OCI-M1 (cell line): ENCODE measurements around the gene TOX3.

Experiments used
- DNase-seq: peaks from one replicate; lab custom pipeline; 2025; lab: John Stamatoyannopoulos, UW

TOX3 gene

DNA sequence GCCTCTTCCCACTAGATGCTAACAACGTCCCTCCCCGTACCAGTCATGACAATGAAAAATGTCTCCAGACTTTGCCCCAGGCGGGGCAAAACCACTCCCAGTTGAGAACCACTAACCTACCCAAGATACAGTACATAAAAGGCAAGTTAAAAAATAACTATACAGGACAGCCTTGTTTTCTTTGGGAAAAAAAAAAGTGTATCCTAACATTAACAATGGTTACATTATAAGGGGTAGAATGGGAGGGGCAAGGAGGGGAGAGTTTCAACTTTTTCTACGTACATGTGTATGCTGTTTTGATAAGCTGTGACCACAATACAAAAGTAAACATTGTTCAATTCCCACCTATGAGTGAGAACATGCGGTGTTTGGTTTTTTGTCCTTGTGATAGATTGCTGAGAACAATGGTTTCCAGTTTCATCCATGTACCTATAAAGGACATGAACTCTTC lies 94.9 kb downstream of the TOX3 start:
- DNase-seq: no peak

DNA sequence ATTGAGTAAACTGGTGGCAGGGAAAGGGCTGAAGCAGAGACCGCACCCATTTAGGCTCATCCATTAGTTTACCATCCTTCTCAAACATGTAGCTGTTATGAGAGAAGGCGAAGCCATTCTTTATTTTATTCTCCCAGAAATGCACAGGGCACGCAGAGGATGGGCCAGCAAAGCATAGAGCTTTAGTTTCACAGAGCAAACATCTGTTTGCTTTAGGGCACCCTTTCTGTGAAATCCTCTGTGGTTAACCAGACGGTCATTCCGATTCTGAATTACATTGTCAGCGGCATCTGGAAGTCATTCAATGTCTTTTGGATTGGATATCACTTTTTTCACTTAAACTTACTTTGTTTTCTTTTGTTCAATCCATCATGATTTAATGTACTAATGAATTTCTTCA lies 96.0 kb downstream of the TOX3 start:
- no peak for DNase-seq

DNA sequence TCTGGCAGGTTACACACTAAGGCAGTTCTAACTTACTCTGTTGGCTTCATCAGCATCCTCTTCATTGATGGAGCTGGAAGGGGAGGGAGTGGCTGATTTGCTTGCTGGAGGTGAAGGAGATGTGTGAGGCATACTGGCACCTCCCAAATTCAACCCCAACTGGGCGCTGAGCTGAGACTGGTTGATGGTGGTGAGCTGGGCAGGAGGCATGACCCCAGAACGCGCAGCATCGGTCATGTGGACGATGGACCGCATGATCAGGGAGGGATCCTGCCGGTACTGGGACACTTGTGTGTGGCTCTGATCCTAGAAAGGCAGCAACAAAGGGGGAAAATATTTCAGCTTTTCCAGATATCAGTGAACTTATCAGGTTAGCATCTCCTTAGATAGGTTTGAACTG lies 96.7 kb downstream of the TOX3 start:
- DNase-seq: no peak

DNA sequence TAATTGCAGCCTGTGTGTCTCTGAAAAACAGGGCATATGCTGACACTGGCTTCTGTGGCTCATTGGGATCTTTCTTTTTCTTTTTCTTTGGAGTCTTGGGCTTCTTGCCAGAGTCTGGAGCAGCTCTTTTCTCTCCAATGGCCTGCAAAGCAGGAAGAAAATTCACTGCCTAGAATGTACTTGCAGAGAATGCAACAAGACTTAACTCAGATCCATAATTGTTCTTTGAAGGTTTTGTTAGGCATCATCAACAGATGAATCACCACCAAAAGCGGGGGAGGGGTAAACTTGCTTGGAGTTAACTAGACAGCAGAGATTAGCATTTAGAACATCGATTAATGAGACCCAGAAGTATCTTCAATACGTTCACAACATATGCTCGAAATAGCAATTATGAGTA lies 100.9 kb downstream of the TOX3 start:
- DNase-seq: no peak

DNA sequence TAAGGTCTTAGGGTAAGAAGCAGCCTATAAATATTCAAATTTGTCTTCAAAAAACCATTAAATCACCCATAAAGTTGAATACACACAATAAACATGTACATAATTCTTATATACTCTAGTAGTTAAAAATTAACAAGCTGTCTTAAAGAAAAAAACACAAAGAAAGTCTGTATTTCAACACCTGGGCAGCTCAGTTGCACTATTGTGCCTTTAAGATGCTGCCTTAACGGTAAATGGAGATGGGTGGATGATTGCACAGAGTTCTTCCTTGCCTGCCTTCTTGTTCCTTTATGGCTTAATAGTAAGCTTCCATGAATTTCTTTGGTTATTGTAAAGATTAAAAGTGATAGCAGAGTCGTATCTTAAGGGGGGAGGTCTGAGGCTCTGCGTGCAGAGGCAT lies 105.1 kb downstream of the TOX3 start:
- DNase-seq: no peak

DNA sequence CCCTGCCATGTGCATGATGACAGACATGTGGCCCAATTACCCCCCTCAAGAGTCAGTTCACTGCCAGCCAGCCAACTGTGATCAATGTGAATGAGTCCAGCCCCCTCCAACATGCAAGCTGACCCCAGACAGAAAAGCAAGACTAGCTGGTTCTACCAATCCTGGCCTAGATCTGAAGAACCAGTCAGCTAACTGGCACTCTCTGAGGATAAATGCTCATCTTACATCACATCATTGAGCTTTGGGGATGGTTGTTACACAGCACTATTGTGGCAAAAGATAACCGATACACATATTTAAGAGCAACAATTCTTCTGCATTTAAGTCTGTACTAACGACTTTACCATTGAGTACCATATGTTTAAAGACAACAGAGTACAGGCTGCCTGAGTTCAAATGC lies 106.7 kb downstream of the TOX3 start:
- no peak for DNase-seq

DNA sequence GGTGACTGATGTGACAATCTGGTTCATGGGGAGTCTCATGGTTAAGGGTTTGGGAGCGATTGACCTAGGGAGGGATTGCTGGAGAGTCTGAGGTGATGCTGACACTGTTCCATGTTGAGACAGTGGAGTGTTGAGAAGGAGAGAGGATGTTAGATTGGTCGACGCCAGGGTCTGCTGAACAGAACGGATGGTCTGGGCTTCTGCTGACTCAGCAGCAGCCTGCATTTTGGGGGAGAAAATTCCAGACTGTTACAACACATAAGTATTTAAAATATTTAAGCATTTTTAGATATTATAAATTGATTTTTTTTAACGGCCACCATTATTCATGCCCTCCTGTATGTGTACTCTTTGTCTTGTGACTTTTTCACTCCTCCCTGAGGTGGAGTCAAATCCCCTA lies 107.2 kb downstream of the TOX3 start:
- no peak for DNase-seq

DNA sequence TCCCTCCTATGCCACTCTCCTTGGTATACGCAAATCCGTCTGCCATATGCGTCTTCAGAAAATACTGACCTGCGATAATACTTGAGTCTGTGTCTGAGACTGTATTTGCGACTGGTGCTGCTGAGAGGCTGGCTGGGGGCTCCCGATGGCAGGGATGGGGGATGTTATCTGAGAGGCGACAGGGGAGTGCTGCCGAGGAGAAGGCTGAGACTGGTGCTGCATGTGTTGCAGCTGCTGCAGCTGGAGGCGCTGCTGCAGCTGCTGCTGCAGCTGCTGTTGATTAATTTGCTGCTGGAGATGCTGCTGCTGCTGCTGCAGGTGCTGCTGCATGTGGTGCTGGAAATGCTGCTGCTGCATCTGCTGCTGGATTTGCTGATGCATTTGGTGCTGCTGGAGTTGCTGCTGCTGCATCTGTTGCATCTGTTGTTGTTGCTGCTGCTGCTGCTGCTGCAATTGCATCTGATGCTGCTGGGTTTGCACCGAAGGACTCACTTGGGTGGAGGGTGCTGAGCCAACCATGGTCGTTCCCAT lies 107.7 kb downstream of the TOX3 start:
- no peak for DNase-seq

DNA sequence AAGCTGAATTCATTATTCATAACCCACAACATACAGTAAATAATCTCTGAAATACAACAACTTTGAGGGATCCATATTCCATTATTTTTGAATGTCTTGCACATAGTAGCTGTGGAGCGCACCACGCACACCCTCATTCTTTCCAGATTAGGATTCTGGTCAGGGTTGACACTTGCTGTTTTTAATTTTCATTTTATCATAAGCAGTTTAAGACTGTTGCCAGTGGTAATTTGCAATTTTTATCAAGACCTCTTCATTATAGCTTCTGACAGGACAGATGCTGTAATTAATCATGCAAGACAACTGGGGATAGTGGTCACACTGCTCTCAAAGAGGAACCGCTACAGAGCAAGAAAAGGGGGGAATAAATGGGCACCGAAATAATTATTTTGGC lies 109.7 kb downstream of the TOX3 start:
- no peak for DNase-seq

DNA sequence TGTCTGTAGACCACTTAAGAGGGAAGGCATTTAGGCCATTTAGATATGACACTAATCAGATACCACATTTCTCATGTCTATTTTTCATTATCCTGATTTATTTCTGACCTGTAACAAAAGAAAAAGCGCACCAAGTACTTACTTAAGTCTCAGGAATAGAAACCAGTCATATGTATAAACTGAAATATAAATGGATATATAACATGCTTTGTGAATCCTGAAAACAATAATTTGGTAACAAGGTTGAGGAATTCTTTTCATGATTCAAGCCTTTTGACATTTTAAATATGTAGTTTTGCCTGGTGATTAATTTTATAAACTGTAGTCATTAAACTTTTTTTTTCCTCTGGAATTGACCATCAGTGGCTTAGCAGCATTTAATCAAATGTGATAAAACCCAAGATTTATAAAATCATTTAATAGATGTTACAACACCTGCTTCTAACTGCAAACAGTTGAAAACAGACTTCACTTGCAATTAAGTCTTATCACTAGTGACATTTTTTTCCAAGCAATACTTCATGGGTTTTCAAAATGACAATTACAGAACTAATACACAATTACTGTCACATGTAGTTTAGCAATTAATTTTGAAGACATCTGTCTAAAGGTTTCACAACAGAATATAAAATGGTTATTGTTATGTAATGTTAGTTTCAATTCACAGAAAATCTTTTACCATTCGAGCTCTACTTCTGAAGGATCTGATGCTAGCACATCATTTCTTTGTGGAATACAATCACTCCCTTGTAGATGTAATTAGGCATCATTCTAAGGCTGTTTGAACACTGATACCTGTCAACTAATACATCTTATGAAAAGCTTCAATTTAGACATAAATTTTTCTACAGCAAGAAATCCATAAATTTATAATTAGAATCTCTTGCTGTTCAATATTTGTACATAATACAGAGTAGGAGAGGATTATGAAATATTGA lies 110.3 kb downstream of the TOX3 start:
- DNase-seq: no peak

DNA sequence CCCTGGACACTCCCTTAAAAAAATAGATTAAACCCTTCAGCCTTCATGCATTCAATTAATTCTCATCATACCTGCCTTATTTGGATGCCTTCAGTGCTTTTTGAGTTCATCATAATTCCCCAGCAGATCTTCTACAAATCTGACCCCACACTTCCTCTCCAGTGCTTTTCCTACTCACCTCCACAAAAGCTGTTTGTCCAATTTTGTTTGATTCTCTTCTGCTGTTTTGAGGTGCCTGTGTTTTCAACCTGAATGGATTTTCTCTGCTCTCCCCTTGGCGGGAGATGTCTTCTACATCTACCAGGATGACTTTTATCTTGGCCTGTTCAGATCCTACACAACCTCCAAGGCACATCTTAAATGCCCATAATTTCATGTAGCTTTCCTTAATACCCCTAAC lies 112.7 kb downstream of the TOX3 start:
- DNase-seq: no peak

DNA sequence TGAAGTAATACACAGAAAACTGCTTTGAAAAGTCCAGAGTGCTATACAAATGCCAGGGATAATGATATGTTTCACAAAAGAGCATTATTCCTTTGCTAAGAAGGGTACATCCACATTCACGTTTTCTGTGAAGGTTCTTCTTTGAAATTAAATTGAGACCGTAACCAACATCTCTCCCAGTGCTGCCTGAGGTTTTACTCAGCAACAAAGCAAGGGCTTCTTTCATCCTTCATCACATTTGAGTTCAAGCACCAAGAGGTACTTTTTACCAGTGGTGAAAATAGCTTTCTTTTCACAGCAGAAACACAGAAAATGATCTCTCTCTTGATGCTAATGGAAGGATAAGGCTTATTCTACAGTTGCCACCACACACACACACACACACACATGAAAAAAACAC lies 113.3 kb downstream of the TOX3 start:
- DNase-seq: no peak

DNA sequence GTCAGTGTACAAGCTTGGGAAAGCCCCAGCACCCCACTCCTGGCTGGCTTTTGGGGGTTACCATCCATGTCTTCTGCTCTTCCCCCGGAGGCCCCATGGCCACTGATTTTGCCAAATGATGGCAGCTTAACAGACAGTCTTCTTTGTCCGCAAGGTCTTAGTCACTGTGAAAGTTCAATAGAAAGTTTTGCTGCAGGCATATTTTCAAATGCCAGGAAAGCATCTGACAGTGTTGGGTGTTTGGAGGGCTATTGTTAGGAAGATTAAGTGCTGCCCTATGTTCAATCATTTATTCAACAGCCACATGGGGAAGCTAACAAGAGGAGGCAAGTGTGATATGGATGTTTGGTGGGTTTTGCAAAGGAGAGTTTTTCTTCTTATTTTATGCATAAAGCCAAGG lies 122.4 kb downstream of the TOX3 start:
- DNase-seq: no peak

DNA sequence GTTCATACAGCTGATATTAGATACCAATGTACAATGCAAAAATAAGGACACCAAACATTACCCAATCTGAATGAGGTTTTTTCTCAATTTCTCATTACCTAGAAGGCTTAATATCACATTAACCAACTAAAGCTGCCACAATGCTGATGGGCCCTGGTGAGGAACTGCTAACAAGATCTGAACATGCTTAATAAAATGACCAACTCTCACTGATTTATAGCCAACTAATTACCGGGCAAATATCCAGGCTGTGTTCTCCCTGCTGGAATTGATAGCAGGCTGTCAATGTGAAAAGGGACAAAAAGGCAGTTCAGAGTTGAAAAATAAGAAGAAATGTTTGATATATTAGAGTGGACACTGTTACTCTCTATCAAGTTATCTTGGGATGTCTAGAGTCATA lies 124.6 kb downstream of the TOX3 start:
- DNase-seq: no peak

DNA sequence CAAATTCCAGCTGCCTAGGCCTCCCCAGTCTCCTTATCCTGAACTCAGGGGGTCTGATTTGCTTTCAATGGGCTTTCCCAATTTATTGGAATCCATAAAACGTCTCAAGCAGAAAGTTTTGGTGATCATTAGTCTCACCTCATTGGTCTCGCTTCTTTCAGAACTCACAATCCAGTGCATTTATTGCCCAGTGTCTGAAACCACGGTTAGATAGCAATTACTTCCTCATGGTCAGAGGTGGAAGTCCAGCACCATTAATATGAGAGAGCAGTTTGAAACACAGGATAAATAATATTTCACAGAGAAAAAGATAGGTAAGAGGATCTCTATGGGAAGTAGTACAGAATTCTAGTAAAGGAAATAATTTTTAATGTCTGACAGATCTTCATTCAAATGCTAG lies 128.7 kb downstream of the TOX3 start:
- DNase-seq: no peak

DNA sequence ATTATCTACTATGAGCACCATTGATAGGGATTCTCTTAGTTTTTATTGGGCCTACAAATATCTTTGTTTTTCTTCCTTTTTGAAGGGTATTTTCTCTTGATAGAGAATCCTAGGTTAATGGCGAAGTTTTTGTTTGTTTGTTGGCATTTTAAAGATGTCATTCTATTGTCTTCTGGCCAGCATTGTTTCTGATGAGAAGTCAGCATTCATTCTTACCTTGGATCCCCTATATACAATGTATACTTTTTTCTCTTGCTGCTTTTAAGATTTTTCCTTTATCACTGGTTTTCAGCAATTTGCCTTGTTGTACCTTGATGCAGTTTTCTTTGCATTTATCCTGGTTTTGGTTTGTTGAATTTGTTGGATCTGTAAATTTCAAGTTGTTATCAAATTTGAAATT lies 130.1 kb downstream of the TOX3 start:
- no peak for DNase-seq

DNA sequence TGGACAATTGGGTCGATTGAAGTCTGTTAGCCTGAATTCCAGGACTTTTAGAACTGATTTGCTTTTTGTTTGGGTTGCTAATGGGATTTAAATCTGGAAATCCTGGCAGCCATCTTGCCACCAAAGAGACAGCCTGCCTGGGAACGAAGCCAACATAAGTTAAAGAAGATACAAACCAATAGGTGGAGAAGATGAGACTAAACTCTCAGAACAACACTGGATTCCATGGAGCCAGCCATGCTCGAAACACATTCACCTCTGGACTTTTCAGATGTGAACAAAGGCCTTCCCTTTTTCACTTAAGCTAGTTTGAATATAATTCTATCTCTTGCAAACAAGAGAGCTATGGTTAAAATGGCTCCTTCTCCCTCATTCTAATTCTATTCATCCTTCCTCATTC lies 135.9 kb downstream of the TOX3 start:
- DNase-seq: no peak

DNA sequence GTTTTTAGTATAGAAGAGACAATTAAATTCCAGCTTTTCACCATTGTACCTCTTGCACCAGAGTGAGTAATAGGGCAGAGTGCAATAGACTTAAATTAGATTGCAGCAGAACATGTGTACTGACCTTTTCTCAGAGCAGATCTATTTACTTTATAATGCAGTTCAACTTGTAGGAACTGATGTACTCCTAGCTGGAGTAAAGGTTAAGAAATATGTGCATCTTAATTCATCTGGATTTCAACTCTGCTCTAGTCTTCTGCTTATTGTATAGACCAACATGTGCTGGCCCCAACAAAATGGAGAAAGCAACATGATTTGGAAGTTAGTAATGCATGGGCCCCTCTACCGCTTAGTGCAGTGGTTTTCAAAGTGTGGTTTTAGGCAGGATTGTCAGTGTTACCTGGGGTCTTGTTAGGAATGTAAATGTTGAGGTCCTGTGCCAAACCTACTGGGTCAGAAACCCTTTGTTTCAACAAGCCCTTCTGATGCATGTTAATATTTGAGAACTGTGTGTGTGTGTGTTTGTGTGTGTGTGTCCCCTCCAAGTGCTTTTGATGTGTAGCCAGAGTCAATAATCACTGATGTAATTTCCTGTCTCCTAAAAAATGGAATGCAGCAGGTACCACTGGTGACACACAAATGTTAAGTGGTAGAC lies 138.6 kb downstream of the TOX3 start:
- no peak for DNase-seq

DNA sequence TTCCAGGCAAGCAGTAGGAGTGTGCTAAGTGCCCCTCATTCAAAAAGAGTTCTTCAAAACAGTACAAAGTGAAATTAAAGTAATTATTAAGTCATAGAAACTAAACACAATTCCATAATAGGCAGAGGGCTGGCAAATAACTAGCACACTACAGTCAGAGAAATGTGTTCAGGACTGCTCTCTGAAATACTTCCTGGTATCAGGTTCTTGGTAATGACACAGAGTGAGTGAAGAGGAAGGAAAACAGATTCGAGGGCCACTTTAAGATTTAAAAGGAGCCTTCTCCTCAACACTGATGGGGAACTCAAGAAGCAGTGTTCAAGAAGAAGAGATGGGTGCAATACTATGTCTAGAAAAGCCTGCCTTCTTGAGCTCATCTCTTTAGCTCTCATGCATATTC lies 139.2 kb downstream of the TOX3 start:
- no peak for DNase-seq

DNA sequence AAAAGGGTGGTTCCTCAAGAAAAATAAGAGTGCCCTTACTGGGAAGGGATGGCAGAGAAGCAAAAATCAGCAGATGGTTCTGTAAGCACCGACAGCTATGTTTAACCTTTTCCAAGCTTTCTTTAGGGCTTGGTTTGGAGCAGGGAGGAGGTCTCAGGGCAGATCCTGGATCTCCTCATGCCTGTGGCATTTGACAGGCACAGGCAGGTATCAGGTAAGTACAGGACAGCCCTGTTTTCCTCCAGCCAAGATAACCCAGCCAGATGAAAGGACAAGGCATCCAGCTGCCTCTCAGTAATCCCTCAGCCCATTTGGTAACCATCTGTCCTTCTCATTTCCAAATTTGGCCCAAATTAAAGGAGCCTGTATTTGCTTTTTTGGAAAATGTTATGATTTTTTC lies 141.5 kb downstream of the TOX3 start:
- DNase-seq: no peak

DNA sequence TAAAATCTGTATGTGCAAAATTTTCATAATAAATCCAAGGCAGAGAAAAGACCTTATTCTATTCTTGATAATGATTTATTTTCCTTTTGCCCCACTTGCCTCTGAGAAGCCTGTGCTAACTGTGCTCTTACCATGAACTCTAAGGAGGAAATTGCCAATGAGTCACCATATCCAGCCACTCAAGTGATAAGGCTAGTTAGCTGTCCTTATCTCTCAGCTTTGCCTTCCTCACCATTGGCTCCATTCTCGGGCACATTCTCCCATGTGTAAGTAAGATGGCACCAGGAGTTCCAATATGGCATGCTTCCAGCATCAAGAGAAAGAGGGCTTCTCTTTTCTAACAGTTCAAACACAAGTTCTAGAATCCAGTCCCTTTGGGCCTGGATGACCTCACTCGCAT lies 142.4 kb downstream of the TOX3 start:
- DNase-seq: no peak

DNA sequence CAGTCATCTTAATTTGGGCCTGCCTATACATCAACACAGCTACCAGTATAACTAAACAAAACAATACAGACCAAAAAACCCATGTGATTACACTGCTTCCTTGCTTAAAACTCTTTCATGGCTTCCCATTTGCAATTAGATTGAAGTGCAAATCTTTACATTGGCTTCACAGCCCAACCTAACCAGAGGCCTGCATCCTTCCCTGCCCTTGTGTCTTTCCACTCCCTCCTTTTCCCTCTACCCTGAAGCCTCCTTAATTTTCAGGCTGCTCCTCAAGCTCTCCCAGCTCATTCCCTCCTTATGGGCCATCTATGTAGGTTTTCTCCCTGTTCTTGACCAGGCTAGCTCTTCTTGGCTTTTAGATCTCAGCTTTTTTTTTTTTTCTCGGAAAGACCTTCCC lies 147.8 kb downstream of the TOX3 start:
- DNase-seq: no peak

DNA sequence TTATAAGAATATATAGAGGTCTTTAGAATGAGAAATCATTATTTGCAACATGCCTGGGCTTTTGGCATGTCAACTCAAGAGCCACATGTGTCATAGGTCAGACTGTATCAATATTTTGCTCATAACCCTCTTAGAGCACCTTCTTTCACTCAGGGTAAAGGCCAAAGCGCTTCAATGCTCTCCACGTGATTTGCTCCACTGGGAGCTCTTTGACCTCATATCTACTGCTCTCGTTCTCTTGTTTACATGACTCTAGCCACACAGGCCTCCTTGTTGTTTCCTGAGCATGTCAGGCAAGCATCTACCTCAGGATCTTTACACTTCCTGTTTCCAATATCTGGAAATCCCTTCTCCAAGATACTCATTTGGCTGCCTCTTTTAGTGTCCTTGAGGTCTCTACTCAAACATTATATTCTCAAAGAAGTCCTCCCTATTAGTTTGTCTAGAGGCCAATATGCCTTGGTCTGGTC lies 148.4 kb downstream of the TOX3 start:
- DNase-seq: no peak
